Stimulated activated CD4-positive, alpha-beta T cell treated with anti-CD3 and anti-CD28 coated beads, Interleukin-2, amount 100 ng/mL, for 4 hours (primary cell): ENCODE data around the gene ATG101.

Source experiments
- DNase-seq: peaks from one replicate; pipeline ENCODE4 v3.0.0-alpha.2; 2020; ENCODE audit warnings: low read depth

Gene ATG101

GRCh38 chr12:52042706-52043385 is 26.9 kb upstream of the ATG101 start:
- DNase-seq = no peak

- DNase-seq = no peak
Measured at GRCh38 chr12:52043386-52044212, 26.2 kb upstream of the ATG101 start.

- DNase-seq = no peak
Measured at GRCh38 chr12:52044292-52044983, 25.3 kb upstream of the ATG101 start.

- no peak for DNase-seq
Measured at GRCh38 chr12:52045794-52046199, 24.0 kb upstream of the ATG101 start.

GRCh38 chr12:52046859-52047258 is 22.9 kb upstream of the ATG101 start:
- DNase-seq = no peak

- no peak for DNase-seq
Measured at GRCh38 chr12:52049286-52049685, 20.5 kb upstream of the ATG101 start.

- no peak for DNase-seq
Measured at GRCh38 chr12:52049688-52050087, 20.1 kb upstream of the ATG101 start.

- no peak for DNase-seq
Measured at GRCh38 chr12:52050116-52050757, 19.5 kb upstream of the ATG101 start.

- peak; percentile 100 for DNase-seq
Measured at GRCh38 chr12:52050758-52051541, 18.8 kb upstream of the ATG101 start, which contains the start of gene NR4A1. NR4A1 (plus strand) TSS chr12:52051442; CDS start chr12:52054329, 2,887 bp downstream.

GRCh38 chr12:52052468-52053186 is 17.2 kb upstream of the ATG101 start:
- no peak for DNase-seq

GRCh38 chr12:52053536-52054209 is 16.1 kb upstream of the ATG101 start:
- no peak for DNase-seq

- DNase-seq = no peak
Measured at GRCh38 chr12:52054231-52054832, 15.4 kb upstream of the ATG101 start.

GRCh38 chr12:52054833-52055730 is 14.7 kb upstream of the ATG101 start:
- DNase-seq = no peak

GRCh38 chr12:52055731-52056711 is 13.8 kb upstream of the ATG101 start:
- no peak for DNase-seq

- no peak for DNase-seq
Measured at GRCh38 chr12:52056801-52057637, 12.8 kb upstream of the ATG101 start.
